ENCODE results near the gene RAET1E.
"Not testable (repeated sequence)": the region's sequence is repeated elsewhere in the genome, so short reads cannot be mapped to it uniquely, and the experiment has no call there.

The RAET1E gene

GRCh38 chr6:149888093-149888492, 9.8 kb downstream of the RAET1E start:
- DNase-seq = peak; percentile 81

GRCh38 chr6:149887343-149887742, 10.6 kb downstream of the RAET1E start:
- DNase-seq = no peak

- DNase-seq = no peak
These were observed 12.0 kb downstream of the RAET1E start for GRCh38 chr6:149885888-149886287.

GRCh38 chr6:149884617-149885016, 13.3 kb downstream of the RAET1E start:
- DNase-seq = peak; percentile 22

GRCh38 chr6:149884215-149884614, 13.7 kb downstream of the RAET1E start:
- DNase-seq = peak; percentile 76

- no peak for DNase-seq
These were observed 16.1 kb downstream of the RAET1E start for GRCh38 chr6:149881860-149882259.

GRCh38 chr6:149881066-149881766, 16.7 kb downstream of the RAET1E start:
- no peak for DNase-seq

- no peak for DNase-seq
These were observed 20.3 kb downstream of the RAET1E start for GRCh38 chr6:149877659-149878058.

- no peak for DNase-seq
These were observed 21.5 kb downstream of the RAET1E start for GRCh38 chr6:149876241-149876933.

- DNase-seq = no peak
These were observed 25.7 kb downstream of the RAET1E start for GRCh38 chr6:149872233-149872632.

- no peak for DNase-seq
These were observed 26.7 kb downstream of the RAET1E start for GRCh38 chr6:149871182-149871581.

GRCh38 chr6:149869275-149869892, 28.5 kb downstream of the RAET1E start:
- no peak for DNase-seq

GRCh38 chr6:149867876-149868640, 29.9 kb downstream of the RAET1E start:
- no peak for DNase-seq

- DNase-seq = peak; percentile 86
These were observed 33.1 kb downstream of the RAET1E start for GRCh38 chr6:149864578-149865535.

GRCh38 chr6:149863698-149864577, 34.0 kb downstream of the RAET1E start, which contains the start of gene LRP11:
TSS of gene LRP11 (minus strand) at chr6:149864359. CDS start at chr6:149864020, 339 bp downstream.
- peak; percentile 96 for DNase-seq

- peak; percentile 83 for DNase-seq
These were observed 34.8 kb downstream of the RAET1E start for GRCh38 chr6:149862922-149863697.

GRCh38 chr6:149862424-149862738, 35.5 kb downstream of the RAET1E start:
- DNase-seq = not testable (repeated sequence)

- DNase-seq = peak; percentile 49
These were observed 36.1 kb downstream of the RAET1E start for GRCh38 chr6:149861603-149862423.
